ENCODE measurements around the gene GRK6. TPM values are rescaled to one million over a fixed set of nuclear protein-coding genes. Genes with fewer than 3 reads are reported as not detected.

Gene GRK6
- total RNA-seq, 2 donors from 2014 or later = 27.3 to 33.3 TPM

GRCh38 chr5:177431317-177432142 lies 5.1 kb downstream of the GRK6 start:
- H3K27me3 ChIP-seq (replicated peaks; ENCODE audit: insufficient read depth) = no peaks in the 10 kb centered on the region
- H3K27ac ChIP-seq = no peak overlapping the region
- peaks cover 41% of the 10 kb centered on the region for H3K36me3 ChIP-seq
- no peak for TF ChIP-seq CTCF (IDR thresholded peaks at IDR 0.05)
- peaks cover 9 to 40% of the 10 kb centered on the region in 2 donors for H3K4me1 ChIP-seq (ENCODE audit: control insufficient read depth in 1 of 2, low read depth in 2 of 2)
- no peak overlapping the region for H3K4me3 ChIP-seq
- no peak for DNase-seq (ENCODE audit: low spot score)
- H3K9me3 ChIP-seq = no peaks in the 10 kb centered on the region
- no peak for ATAC-seq (ENCODE audit: insufficient number of reproducible peaks, low FRiP score, low read depth)

GRCh38 chr5:177432143-177432838 lies 5.8 kb downstream of the GRK6 start:
- Histone ChIP-seq H3K9me3 (no peaks in the 10 kb centered on the region), H3K4me1 (ENCODE audit: control insufficient read depth in 1 of 2, low read depth in 2 of 2) (peaks cover 7 to 35% of the 10 kb centered on the region in 2 donors), H3K4me3 (no peak overlapping the region), H3K27ac (no peak overlapping the region), H3K36me3 (peaks cover 45% of the 10 kb centered on the region), H3K27me3 (replicated peaks; ENCODE audit: insufficient read depth) (no peaks in the 10 kb centered on the region)
- TF ChIP-seq CTCF (IDR thresholded peaks at IDR 0.05) = no peak
- ATAC-seq (ENCODE audit: insufficient number of reproducible peaks, low FRiP score, low read depth) = no peak
- no peak for DNase-seq (ENCODE audit: low spot score)

GRCh38 chr5:177432839-177433657 lies 6.6 kb downstream of the GRK6 start:
- no peak for TF ChIP-seq CTCF (IDR thresholded peaks at IDR 0.05)
- DNase-seq (ENCODE audit: low spot score) (no peak), ATAC-seq (ENCODE audit: insufficient number of reproducible peaks, low FRiP score, low read depth) (no peak)

GRCh38 chr5:177433658-177434217 lies 7.3 kb downstream of the GRK6 start:
- Histone ChIP-seq H3K9me3 (no peaks in the 10 kb centered on the region), H3K36me3 (peaks cover 54% of the 10 kb centered on the region), H3K4me3 (no peak overlapping the region), H3K27ac (no peak overlapping the region), H3K27me3 (replicated peaks; ENCODE audit: insufficient read depth) (no peaks in the 10 kb centered on the region), H3K4me1 (ENCODE audit: control insufficient read depth in 1 of 2, low read depth in 2 of 2) (peaks cover 0 to 21% of the 10 kb centered on the region in 2 donors)
- ATAC-seq (ENCODE audit: insufficient number of reproducible peaks, low FRiP score, low read depth) (no peak), DNase-seq (ENCODE audit: low spot score) (no peak)
- no peak for TF ChIP-seq CTCF (IDR thresholded peaks at IDR 0.05)

More at GRCh38 chr5:177432839-177433657, 6.6 kb downstream of the GRK6 start:
- Histone ChIP-seq H3K27ac (no peak overlapping the region), H3K4me1 (ENCODE audit: control insufficient read depth in 1 of 2, low read depth in 2 of 2) (peaks cover 0 to 28% of the 10 kb centered on the region in 2 donors), H3K27me3 (replicated peaks; ENCODE audit: insufficient read depth) (no peaks in the 10 kb centered on the region), H3K36me3 (peaks cover 50% of the 10 kb centered on the region), H3K4me3 (no peak overlapping the region), H3K9me3 (no peaks in the 10 kb centered on the region)

Measured in thoracic aorta (tissue), 2 donors.